HG03060 (cell line): ENCODE results near the gene TDRD12.
"Not testable (repeated sequence)": the region's sequence is repeated elsewhere in the genome, so short reads cannot be mapped to it uniquely, and the experiment has no call there.

Source experiments
- ATAC-seq: cut with Tn5 transposase; IDR thresholded peaks from one replicate; pipeline ENCODE4 v1.9.1; 2021; ENCODE audit warnings: low read depth, moderate number of reproducible peaks; ENCODE audit not compliant: unreplicated experiment

Gene TDRD12

DNA sequence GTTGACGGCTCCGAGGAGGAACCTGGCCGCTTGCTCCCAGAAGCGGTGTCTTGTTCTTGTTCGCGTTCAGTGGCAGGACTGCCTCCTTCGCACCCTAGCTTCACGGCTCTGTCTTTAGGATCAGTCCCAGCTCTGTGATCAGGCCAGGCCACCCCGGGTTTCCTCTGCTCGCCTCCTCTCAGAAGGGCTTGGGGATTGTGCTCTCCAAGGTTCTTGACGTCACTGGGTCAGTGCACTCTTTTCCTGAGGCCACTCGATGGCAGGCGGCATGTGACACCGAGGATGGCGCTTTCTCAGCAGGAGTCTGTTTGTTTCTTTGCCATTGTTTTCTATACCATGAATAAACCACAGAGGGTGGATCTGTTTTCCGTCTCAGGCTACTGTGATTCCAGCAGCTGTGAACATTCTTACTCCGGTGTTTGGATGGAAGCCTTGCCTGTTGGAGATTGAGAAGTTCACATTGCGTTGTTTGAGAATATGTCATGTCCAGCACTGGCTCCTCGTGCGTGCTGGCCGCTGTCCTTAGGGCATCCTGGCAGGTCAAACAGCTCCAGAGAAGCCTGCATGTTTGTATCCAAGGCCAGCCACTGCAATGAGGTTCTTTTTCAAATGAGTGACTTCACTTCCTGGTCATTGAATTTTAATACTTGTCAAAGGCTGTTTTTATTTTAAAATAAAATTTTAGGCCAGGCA lies 105.5 kb downstream of the TDRD12 start:
- no peak for ATAC-seq

DNA sequence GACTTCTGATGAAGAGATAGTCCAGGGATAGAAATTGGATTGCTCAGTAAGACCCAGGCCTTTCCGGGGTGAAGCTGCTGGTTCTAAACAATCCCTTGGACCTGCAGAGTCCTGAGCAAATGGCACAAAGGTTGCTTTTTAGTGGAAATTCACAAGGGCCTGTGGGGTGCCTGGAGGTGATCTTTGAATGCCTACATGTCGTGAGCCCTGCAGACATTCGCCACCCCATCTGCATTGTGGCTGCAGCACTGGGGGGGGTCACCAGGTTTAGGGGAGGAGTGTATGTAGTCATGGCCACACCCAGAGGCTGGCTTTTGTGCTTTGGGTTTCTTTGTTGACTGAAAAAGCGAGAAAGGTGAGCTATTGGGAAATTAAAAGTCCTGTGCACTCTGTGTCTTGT lies 108.6 kb downstream of the TDRD12 start:
- ATAC-seq, result no peak

DNA sequence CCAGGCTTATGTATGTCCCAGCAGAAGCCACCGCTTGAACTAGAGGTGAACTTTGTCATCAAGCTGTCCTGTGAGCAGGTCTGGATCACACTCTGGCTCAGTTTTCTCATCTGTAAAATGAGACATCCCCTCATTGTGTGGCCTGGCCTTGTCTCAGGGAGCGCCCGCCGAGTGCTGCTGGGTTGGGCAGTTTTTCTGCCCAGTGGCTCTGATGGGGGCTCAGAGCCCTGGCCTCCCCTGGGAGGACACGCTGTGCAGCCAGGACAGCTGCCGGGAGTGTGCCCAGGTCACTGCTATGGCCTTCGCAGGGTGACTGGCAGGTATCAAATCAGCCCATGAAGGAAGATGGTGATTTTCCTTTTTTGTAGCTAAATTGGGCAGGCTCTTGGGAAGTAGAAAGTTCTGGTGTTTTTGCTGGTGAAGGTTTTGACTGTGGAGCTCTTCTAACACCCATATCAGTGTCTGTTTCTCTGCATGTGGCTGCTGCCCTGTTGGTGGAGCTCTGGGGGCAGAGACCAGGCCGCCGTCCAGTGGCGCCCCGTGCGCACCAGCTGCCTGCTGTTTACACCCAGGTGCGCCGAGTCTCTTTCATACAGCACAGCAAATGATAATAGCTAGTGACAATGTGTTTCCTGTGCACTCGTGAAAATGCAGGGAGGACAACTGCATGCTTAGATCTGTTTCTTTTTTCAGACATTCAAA lies 109.2 kb downstream of the TDRD12 start:
- no peak for ATAC-seq

DNA sequence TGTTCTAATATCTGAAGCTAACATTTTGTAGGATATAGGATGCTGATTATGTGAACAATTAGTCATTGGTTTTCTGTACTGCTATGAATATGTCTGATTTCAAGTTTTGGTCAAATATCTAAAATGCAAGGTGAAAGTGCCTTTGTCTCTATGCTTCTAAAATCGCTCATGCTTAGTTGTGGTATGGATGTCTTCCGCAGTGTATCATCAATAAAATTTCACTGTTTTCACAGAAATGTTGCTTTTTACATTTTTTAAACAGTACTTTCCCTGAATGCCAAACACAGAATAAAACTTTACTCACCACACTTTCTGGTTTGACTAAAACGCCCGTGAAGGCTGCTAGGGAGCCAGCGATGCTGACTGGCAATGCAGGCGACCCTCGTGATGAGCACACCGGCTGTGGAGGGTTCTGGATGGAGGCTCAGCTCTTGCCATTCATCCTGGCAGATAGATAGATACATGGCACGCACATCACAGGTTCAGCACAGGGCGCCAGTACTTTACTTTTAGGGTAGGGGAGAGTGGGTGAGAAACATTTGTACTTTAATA lies 109.9 kb downstream of the TDRD12 start:
- no peak for ATAC-seq

DNA sequence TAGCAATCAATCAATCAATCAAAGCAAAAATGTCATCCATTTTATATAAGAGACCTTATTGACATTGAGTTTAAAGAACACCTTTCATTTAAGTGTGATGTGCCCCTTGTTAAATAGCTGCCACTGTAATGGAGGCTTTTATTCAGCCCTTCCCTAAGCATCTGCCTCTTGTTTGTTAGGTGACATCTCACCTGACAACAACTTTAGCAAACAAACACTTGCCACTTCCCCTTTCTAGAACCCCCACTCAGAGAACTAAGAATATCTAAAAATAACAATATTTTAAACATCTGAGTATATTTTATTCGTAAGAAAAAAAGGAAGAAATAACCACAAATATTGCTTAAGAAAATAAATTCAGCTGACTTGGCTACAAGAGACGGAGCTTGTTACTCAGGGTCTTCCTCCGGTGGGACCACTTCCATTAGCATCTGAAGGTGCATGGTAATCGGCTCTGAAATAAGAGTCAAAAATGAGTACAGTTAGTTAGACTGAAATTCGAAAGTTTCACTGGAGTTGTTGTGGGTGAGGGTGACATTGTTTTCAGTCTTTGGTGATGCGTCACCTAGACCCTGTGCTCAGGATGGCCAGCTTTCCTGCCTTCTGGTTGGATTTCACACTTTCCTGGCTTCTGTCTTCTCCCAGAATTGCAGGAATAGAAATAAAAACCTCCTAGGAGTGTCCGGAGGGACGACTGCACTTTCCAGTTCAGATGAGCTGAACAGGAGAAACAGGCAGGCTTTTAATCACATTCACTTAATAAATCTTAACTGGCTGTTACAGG lies 110.9 kb downstream of the TDRD12 start:
- no peak for ATAC-seq

DNA sequence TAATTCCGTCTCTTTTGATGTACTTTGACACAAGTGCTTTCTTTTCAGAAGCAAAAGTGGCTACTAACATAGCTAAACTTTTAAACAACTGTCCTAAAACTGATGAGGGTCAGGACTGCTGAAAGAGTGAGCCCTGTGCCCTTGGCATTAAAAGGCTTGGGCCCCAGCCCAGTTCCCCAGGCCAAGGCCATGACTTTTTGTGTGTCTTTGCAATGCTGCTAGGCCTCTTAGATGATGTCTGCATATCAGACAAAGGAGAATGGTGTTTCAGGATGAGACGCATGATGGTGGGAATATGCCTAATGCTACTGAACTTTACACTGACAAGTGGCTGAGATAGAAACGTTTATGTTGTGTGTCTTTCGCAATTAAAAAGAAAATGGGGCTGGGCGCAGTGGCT lies 112.0 kb downstream of the TDRD12 start:
- ATAC-seq, result no peak

DNA sequence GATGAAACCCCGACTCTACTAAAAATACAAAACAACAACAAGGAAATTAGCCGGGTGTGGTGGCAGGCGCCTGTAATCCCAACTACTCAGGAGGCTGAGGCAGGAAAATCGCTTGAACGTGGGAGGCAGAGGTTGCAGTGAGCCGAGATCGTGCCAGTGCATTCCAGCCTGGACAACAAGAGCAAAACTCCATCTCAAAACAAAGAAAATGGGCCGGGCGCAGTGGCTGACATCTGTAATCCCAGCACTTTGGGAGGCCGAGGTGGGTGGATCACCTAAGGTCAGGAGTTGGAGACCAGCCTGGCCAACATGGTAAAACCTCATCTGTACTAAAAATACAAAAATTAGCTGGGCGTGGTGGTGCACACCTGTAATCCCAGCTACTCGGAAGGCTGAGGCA lies 112.5 kb downstream of the TDRD12 start:
- ATAC-seq, result not testable (repeated sequence)

DNA sequence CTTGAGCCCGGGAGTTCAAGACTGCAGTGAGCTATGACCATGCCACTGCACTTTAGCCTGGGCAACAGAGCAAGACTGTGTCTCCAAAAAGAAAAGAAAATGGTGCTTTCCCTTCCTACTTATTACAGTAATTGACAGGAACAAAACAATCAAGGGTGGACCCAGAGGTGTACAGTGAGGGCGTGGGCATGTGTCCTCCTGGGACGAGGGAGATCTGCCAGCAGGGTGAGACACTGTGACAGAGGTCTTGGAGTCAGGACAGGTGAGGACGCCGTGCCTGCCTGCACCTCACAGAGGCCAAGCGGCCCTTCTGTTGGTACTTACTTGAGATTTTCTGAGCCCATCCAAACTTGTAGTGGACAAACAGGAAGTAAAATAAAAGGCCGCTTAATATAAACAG lies 113.3 kb downstream of the TDRD12 start:
- ATAC-seq, result not testable (repeated sequence)

DNA sequence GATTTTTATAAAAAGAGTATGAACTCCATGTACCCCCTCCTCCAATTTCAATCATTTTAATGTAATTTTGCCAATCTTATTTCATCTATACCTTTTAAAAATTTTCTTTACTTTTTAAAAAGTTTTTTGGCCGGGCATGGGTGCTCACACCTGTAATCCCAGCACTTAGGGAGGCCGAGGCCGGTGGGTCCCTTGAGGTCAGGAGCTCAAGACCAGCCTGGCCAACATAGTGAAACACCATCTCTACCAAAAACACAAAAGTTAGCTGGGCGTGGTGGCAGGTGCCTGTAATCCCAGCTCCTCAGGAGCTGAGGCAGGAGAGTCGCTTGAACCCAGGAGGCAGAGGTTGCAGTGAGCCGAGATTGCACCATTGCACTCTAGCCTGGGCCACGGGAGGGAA lies 113.8 kb downstream of the TDRD12 start:
- ATAC-seq, result not testable (repeated sequence)

DNA sequence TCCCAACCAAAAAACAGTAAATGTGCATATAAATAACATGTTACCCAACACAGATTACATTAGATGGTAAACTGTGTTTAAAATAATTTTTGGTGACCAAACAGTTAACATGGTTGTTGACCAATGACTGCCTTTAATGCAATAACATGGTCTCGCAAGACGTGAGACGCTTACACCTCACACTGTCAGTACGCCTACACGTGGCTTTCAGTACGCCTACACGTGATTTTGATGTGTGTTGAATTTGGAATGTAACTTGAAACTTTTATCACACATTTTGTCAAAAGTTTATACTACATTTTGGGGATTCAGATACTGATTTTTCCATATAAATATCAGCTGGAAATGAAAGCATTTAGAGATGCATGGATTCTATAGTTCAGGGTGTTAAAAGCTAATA lies 118.0 kb downstream of the TDRD12 start:
- ATAC-seq, result no peak

DNA sequence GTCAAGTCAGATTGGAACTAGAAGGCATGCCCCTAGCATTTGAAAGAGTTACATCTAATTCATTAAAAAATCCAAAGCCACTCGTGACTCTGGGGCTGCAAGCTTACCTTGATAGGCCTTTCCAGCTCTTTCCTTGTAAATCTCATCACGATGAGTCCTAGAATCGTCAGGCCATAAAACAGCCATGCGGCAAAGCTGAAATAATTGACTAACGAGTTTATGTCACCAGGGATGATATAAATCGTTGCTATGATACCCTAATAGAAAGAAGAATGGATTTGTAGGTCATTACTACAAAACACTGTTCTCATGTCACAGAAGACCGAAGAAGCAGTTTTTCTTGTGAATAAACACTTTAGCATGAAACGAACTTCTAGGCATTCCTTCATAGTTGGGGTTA lies 122.5 kb downstream of the TDRD12 start:
- ATAC-seq, result no peak

DNA sequence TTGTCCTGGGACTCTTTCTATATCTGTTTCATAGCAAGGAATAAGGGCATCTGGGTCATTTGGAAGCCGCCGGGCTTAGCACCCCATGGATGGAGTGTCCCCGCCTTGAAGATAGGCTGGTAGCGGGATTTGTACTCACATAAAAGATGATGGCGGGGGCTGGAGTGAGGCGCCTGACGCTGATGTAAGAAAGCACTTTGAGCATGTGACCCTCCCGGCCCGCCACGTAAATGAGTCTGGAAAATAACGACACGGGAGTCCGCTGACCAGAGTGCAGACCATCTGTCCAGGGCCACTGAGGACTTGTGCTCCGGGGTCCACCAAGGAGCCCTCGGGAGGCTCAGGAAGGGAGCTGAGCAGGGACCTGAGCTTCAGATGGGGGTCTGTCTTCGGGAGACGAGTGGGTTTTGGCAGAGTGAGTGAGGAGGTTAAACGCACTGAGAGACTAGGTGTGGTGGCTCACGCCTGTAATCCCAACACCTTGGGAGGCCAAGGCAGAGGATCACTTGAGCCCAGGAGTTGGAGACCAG lies 124.2 kb downstream of the TDRD12 start:
- no peak for ATAC-seq

DNA sequence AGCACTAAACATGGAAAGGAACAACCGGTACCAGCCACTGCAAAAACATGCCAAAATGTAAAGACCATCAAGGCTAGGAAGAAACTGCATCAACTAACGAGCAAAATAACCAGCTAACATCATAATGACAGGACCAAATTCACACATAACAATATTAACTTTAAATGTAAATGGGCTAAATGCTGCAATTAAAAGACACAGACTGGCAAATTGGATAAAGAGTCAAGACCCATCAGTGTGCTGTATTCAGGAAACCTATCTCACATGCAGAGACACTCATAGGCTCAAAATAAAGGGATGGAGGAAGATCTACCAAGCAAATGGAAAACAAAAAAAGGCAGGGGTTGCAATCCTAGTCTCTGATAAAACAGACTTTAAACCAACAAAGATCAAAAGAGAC lies 128.5 kb downstream of the TDRD12 start:
- not testable (repeated sequence) for ATAC-seq

DNA sequence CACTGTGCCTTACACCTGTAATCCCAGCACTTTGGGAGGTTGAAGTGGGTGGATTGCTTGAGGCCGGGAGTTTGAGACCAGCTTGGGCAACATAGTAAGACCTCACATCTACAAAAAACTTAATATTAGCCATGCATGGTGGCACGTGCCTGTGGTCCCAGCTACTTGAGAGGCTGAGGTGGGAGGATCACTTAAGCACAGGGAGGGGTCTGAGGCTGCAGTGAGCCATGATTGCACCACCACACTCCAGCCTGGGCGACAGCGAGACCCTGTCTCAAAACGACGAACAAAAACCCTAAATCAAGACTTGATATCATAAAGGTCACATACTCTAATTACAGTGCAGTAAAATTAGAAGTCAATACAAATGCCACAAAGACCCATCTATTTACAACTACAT lies 132.6 kb downstream of the TDRD12 start:
- ATAC-seq, result no peak

DNA sequence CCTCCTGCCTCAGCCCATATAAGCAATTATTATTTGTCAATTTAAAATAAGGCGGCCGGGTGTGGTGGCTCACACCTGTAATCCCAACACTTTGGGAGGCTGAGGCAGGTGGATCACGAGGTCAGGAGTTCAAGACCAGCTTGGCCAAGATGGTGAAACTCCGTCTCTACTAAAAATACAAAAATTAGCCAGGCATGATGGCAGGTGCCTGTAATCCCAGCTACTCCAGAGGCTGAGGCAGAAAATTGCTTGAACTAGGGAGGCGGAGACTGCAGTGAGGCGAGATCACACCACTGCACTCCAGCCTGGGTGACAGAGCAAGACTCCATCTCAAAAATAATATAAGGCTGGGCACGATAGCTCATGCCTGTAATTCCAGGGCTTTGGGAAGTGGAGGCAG lies 137.3 kb downstream of the TDRD12 start:
- not testable (repeated sequence) for ATAC-seq

DNA sequence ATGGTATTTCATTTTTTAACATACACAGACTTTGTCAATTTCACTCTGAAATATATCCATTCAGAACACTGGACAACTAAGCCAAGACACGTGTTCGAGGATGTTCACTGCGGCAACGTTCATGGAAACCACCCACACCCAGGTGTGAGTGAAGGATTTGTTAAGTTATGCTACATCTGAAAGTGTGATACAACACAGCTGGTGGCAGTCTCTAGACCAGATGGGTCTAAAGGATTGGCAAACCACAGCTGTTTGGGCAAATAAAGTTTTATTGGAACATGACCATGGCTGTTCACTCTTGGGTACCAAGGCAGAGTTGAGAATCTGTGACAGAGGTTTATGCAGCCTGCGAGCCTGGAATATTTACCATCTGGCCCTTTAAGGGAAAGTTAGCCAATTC lies 138.0 kb downstream of the TDRD12 start:
- ATAC-seq, result no peak

DNA sequence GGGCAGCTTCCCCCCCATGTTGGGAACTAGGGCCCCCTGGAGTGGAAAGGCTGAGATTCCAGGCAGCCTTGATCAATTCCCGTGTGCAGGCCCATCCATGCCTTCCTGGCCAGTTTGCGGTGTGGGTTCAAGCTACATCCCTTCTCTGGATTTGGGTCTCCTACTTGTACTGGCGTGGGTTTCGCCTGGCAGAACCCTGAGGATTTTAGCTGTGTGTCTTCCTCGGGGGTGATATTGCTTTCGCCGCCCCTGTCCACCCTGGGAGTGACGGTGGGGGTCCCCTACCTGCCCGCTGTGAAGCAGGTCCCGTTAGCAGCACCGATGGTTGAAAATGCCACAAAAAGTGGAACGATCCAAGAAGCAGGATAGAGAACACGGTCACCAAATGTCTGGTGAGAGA lies 138.6 kb downstream of the TDRD12 start:
- ATAC-seq, result no peak

DNA sequence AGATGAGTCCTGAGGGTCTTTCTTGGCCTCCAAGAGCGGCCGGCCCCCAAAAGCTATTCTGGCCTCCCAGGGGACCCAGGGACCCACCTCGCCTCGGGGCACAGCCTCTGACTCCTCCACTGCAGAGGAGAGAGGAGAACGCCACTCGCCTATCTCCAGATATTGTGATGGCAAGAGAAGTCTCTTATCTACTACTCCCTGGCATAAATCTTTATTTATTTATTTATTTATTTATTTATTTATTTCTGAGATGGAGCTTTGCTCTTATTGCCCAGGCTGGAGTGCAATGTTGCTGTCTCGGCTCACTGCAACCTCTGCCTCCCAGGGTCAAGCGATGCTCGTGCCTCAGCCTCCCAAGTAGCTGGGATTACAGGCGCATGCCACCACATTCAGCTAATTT lies 139.0 kb downstream of the TDRD12 start:
- no peak for ATAC-seq

DNA sequence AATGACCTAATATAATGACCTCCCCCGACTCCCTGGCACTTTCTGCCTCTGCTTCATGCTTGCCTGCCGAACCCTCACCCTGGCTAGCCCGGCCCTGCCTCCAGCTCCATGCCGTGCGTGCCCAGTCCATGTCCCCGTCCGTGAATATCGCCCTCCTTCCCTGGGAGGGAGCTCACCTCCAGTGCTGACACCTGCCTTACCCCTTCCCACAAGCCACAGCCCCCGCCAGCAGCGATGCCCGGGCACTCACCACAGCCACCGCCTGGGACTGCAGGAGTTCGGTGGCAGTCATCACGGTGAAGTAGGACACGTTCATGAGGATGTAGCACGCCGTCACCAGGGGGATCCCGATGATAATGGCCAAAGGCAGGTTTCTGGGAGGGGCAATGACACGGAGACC lies 140.0 kb downstream of the TDRD12 start:
- no peak for ATAC-seq

DNA sequence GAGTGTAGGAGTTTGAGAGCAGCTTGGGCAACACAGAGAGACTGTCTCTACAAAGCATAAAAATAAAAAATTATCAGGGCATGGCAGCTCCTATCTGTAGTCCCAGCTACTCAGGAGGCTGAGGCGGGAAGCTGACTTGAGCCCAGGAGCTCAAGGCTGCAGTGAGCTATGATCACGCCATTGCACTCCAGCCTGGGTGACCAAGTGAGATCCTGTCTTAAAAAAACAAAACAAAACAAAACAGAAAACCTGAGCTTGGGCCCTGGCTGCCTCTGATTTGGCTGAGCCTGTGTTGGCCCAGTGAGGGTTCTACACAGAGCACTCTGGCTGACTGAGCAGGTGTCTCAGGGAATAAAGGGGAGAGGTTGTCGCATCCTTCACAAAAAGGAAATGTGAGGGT lies 142.0 kb downstream of the TDRD12 start:
- no peak for ATAC-seq

DNA sequence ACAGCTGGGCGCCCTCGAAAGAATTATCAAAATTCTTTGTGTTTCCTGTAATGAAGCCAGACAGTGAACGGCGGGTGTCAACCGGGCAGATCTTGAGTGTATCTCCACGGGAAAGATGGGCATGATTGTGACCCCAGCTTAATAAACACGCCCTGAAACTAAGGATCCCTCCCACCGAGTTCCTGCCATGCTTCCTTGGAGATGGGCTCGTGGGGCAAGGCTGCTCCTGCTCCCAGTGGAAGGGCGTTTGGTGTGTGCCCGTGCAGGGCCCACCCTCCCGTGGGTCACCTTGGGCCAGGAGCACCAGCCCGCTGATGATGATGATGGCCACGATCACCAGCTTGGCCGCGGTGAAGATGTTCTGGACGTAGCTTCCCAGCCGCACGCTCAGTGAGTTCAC lies 142.6 kb downstream of the TDRD12 start:
- no peak for ATAC-seq
